ENCODE data around the gene TMEM236. TPM values are rescaled to one million over a fixed set of nuclear protein-coding genes. Genes with fewer than 3 reads are reported as not detected.

TMEM236 gene
- total and polyA plus RNA-seq, 7 donors, result 0.28 to 10.5 (median 1.8) TPM

GRCh38 chr10:17802350-17802749 lies 50.3 kb downstream of the TMEM236 start:
- no peak overlapping the region for H3K4me3 ChIP-seq
- intact Hi-C loops (cut with DNase I), result no loop called here
- H3K27me3 ChIP-seq, result no peaks in the 10 kb centered on the region
- H3K36me3 ChIP-seq, result no peaks in the 10 kb centered on the region
- DNase-seq, result no peak
- 95 to 97% methylated on average over 11 of the region's 11 CpGs for WGBS, 2 donors
- TF ChIP-seq POLR2A (IDR thresholded peaks at IDR 0.05) (no peak), EP300 (IDR thresholded peaks at IDR 0.05) (no peak), POLR2AphosphoS5 (IDR thresholded peaks at IDR 0.05) (no peak), CTCF (IDR thresholded peaks at IDR 0.05) (no peak)
- peaks cover 0 to 4% (median 0%) of the 10 kb centered on the region in 4 donors for H3K9me3 ChIP-seq
- no peak overlapping the region for H3K27ac ChIP-seq
- H3K4me1 ChIP-seq, result no peaks in the 10 kb centered on the region

- TF ChIP-seq POLR2A (IDR thresholded peaks at IDR 0.05) (no peak), POLR2AphosphoS5 (IDR thresholded peaks at IDR 0.05) (no peak), EP300 (IDR thresholded peaks at IDR 0.05) (no peak), CTCF (IDR thresholded peaks at IDR 0.05) (no peak)
- WGBS, 2 donors, result 9 to 42% methylated on average over 1 of the region's 1 CpG
- Histone ChIP-seq H3K27me3 (no peaks in the 10 kb centered on the region), H3K4me3 (no peak overlapping the region), H3K27ac (no peak overlapping the region), H3K36me3 (no peaks in the 10 kb centered on the region), H3K4me1 (no peaks in the 10 kb centered on the region), H3K9me3 (peaks cover 0 to 4% (median 0%) of the 10 kb centered on the region in 4 donors)
- DNase-seq, result no peak
- intact Hi-C loops (cut with DNase I), result no loop called here
Observed at GRCh38 chr10:17802976-17803375, 51.0 kb downstream of the TMEM236 start.

GRCh38 chr10:17805330-17805729 lies 53.3 kb downstream of the TMEM236 start:
- no peaks in the 10 kb centered on the region for H3K4me1 ChIP-seq
- no peak overlapping the region for H3K27ac ChIP-seq
- WGBS, 2 donors, result 46 to 49% methylated on average over 3 of the region's 3 CpGs
- DNase-seq, result no peak
- no peak overlapping the region for H3K4me3 ChIP-seq
- H3K27me3 ChIP-seq, result no peaks in the 10 kb centered on the region
- TF ChIP-seq CTCF (IDR thresholded peaks at IDR 0.05) (no peak), POLR2AphosphoS5 (IDR thresholded peaks at IDR 0.05) (no peak), EP300 (IDR thresholded peaks at IDR 0.05) (no peak), POLR2A (IDR thresholded peaks at IDR 0.05) (no peak)
- intact Hi-C loops (cut with DNase I), result no loop called here
- peaks cover 0 to 4% (median 0%) of the 10 kb centered on the region in 4 donors for H3K9me3 ChIP-seq
- no peaks in the 10 kb centered on the region for H3K36me3 ChIP-seq

- H3K36me3 ChIP-seq, result no peaks in the 10 kb centered on the region
- H3K9me3 ChIP-seq, result peaks cover 0 to 4% (median 0%) of the 10 kb centered on the region in 4 donors
- H3K27ac ChIP-seq, result no peak overlapping the region
- 26 to 35% methylated on average over 7 of the region's 7 CpGs for WGBS, 2 donors
- TF ChIP-seq POLR2A (IDR thresholded peaks at IDR 0.05) (no peak), EP300 (IDR thresholded peaks at IDR 0.05) (no peak), CTCF (IDR thresholded peaks at IDR 0.05) (no peak), POLR2AphosphoS5 (IDR thresholded peaks at IDR 0.05) (no peak)
- no peaks in the 10 kb centered on the region for H3K27me3 ChIP-seq
- intact Hi-C loops (cut with DNase I), result no loop called here
- no peak for DNase-seq
- no peaks in the 10 kb centered on the region for H3K4me1 ChIP-seq
- H3K4me3 ChIP-seq, result no peak overlapping the region
Observed at GRCh38 chr10:17805921-17806577, 54.0 kb downstream of the TMEM236 start.

All from sigmoid colon (tissue), 7 donors.